NCI-H1417 treated with DMSO at 0.1 percent for 48 hours (cell line): ENCODE results near the gene ATPAF2.
"Not testable (repeated sequence)": the region's sequence is repeated elsewhere in the genome, so short reads cannot be mapped to it uniquely, and the experiment has no call there.

Source experiments
- DNase-seq: peaks from one replicate; lab custom pipeline; 2025; lab: John Stamatoyannopoulos, UW

ATPAF2 gene

DNA sequence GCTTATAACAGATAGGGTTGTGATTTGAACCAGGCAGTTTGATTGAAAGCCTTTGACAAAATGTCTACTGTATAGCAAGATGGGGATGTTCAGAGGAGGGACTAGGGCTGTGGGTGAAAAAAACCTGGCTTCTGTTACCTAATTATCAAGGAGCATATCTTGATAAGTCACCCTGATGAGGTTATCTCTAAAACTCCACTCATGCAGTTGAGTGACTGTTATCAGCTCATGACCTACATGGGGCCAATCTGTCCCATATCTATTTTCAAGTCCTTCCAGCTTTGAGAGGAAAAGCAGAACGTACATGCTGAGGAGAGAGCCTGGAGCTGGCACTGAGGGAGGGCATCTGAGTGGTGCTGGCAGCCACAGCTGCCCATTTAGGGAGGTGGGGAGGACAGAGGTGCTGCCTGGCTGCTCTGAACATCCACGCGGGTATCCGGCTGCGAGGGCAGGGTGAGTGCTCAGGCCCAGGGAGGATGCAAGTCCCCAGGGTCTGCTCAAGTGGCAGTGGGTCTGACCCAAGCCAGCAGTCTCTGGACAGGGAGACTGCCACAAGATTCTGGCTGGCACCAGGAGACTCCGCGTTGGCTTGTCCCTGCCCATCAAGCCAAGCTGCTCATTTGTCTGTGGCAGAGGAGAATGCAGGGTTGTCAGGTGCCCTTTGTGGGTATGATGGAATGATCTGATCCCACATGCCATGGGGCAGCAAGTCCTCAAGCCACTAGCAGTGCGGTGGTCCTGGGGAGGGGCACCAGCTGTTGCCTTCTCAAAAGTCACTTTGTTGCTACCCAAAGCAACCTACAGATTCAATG, 29.2 kb downstream of the ATPAF2 start:
- DNase-seq = no peak

DNA sequence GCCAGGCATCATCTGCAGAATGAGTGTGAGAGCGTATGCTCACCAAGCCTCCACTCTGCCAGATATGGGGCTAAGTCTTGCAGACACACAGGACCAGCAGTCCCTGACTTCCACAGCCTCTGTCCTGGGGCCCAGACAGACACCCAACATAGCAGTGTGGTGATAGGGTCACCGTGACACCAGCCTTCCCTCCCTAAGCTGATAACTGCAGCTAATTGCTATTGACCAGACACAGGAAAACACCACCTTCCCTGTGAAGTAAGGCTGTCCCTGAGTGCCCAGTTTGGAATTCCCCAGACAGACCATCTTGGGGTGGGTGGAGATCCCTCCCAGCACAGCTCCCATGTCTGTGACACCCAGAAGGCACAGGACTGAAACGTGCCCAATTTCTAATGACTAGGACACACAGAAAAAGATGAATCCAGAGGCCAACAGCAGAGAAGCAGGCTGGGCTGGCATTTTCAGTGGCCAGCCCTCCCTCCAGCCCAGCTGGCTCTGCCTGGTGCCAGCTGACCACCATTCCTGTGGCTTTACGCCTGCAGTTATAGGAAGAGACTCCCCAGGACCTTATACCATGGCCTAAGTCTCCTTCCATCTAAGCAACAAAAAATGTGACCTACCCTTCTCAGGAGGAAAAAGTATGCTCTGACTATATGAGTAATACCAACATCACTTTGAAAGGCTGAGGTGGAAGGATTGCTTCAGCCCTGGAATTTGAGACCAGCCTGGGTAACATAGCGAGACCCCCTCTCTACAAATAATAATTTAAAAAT, 30.3 kb downstream of the ATPAF2 start:
- DNase-seq = no peak

DNA sequence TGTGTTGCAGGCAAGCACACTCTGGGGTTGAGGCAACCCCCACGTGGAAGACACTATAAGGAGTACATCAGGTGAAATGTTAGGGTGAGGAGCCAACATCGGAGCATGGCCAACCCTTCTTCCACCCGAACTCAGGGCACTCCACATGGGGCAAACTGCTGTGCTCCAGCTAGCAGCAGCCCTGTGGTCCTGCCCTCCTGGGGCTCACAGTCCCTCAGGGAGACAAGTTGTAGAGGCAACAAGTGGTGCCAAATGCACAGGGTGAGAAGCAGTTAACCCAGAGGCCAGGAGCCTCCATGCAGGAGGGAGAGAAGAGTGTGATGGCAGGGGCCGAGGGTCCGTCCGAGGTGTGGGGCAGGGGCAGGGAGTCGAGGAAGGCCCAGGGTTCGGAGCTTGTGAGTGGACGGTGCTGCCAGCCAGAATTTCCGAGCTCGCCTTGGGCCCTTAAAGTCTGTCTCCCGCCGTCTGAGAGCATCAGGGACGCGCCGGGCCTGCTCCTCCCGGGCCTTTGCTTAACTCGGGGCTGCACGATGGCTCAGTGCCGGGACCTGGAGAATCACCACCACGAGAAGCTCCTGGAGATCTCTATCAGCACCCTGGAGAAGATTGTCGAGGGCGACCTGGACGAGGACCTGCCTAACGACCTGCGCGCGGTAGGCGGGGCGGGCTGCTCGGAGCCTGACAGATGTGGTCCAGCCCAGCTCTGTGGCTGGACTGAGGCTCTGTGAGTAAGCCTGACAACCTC, 32.3 kb downstream of the ATPAF2 start:
- DNase-seq = no peak

DNA sequence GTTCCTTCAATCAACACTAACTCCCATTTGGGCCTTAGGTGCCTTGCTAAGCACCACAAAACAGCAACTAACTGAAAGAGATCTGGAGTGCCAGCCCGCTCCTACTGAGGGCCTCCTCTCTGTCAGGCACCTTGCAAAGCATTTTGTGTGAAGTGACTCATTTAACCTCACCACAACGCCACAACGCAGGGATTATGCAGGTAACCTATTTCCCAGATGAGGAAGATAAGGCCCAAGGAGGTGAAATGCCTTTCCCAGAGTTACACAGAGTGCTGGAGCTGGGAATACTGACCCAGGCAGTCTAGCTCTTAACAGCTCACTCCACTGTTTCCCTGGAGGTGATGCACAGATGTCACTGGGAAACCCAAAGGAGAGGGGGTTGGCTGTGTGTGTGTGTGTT, 33.5 kb downstream of the ATPAF2 start:
- DNase-seq = no peak

DNA sequence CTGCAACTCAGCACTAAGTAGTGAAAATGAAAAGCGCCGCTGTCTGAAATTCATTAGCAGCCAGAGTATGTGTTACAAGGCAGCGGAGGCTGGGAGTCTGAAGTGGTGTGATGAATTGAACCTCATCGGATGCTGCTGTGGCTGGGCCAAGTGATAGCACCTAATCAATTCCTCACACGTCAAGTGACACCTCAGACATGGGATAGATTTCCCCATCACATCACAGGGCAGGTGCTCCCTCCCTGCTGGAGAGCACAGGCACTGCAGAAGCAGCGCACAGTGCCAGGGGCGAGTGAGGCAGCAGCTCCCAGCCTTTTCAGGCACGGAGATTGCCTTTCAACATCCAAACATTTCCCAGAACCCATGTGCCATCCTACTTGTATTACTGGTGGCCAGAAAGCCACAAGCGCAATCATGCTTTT, 34.1 kb downstream of the ATPAF2 start:
- DNase-seq = no peak

DNA sequence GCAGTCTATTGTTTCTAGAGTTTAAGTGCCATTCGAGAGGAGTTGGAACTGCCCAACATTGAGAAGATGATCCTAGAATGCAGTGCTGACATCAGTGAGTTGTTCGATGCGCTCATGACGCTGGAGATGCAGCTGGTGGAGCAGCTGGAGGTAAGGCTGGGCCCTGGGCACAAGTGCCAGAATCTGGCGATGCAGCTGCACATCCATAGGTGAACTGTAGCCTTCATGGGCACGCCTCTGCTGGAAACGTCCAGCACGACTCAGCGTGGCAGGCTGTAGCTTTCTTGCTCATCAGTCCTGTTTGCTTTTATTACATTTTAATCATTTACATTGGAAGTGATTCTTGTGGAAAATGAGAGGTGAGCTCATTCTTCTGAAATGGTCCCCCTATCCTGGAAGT, 34.6 kb downstream of the ATPAF2 start:
- no peak for DNase-seq

DNA sequence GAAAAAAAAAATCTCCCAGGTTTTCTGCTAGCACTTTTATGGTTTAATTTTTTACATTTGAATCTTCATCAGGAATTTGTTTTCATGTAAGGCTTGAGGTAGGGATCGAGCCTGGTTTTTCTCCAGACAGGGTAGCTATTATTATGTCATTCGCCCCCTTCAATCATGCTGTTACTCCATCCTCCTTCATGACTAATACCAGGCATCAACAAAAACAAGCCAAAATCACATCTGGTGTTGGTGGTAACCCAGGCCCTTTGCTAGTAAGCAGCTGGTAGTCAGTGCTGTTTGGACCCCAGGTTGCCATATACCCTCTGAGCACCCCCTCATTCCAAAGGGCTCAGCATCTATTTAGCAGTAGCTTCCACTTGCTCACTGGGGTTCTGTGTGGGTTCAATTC, 36.8 kb downstream of the ATPAF2 start:
- DNase-seq = no peak

DNA sequence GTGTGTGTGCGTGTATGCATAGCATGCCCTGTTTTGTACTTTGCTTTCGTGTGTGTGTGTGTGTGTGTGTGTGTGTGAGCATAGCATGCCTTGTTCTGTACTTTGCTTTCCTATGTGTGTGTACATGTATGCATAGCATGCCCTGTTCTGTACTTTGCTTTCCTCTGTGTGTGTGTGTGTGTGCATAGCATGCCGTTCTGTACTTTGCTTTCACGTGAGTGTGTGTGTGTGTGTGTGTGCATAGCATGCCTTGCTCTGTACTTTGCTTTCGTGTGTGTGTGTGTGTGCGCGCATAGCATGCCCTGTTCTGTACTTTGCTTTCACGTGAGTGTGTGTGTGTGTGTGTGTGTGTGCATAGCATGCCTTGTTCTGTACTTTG, 38.9 kb downstream of the ATPAF2 start:
- no peak for DNase-seq

DNA sequence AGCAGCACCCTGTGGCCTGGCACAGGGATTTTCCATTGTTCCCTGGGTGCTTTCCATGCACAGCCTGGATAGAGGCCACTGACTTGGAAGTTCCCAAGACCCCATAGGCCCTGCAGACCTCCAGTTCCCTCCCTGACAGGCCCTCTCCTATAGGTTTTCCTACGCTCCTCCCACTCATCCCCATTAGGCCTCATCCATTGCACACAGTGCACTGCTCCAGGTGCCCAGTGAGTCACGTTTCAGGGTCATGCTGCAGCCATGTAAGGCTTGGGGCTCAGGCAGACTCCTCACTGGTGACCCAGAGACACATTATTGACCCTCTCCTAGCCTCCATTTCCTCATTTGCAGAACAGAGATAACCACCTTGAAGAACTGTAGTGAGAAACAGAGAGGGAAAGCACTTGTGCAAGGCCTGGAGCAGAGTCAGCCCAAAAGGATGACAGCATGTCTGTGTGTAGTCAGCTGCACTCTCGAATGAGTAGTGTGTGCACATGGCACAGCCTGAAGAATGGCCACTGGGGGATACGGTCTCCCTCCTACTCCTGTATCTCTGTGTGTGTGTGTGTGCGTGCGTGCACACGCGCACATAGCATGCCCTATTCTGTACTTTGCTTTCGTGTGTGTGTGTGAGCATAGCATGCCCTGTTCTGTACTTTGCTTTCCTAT, 39.5 kb downstream of the ATPAF2 start:
- DNase-seq = no peak

DNA sequence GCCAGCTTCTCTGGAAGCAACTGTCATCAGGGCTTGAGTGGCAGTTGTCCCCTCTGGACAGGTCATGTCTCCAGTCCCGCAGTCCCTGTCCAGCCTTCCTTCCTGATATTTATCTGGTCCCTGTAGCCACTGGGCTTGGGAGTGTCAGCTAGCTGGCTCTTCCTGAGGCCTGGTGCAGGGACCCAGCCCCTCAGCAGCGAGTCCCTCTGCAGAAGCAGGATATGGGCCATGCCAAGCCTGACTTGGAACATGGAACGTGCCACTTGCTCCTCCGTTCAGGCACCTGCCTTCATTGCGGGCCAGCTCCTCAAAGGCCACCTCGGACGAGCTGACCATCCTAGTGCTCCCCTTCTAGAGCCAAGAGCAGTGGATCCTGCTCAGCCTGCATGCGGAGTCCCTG, 40.0 kb downstream of the ATPAF2 start:
- DNase-seq = no peak

DNA sequence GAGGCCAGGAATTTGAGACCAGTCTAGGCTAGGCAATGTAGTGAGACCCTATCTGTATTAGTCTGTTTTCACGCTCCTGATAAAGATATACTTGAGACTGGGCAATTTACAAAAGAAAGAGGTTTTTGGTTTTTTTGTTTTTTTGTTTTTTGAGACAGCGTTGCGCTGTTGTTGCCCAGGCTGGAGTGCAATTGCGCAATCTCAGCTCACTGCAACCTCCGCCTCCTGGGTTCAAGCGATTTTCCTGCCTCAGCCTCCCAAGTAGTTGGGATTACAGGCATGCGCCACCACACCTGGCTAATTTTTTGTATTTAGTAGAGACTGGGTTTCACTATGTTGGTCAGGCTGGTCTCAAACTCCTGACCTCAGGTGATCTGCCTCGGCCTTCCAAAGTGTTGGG, 43.1 kb downstream of the ATPAF2 start:
- DNase-seq = not testable (repeated sequence)

DNA sequence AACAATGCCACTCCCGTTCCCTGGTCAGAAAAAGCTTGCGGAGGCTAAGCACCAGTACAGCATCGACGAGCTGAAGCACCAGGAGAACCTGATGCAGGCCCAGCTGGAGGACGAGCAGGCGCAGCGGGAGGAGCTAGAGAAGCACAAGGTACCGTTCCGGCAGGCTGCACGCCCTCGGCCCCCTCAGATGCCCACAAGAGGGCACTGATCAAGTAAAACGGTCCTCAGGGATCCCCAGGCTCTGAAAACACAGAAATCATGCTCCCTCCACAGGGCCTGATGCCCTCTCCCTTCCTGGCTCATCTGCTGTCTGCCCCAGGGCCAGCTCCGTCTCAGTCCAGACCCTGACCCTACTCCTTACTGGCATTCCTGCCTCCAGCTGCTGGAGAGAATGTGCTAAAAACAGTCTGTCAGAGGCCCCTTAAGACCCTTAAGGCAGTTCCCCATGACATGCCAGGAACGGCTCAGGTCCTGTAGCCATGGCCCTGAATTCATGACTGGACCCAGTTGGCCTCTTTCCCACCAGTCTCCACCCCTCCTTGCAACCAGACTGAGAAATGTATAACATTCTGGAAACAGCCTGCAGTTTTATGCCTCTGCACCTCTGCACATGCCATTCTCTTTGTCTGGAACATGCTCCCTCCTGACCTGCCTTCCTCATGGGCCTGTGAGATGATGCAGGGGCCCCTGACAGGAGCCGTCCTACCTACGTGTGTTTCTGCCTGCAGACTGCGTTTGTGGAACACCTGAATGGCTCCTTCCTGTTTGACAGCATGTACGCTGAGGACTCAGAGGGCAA, 44.5 kb downstream of the ATPAF2 start:
- DNase-seq = no peak

DNA sequence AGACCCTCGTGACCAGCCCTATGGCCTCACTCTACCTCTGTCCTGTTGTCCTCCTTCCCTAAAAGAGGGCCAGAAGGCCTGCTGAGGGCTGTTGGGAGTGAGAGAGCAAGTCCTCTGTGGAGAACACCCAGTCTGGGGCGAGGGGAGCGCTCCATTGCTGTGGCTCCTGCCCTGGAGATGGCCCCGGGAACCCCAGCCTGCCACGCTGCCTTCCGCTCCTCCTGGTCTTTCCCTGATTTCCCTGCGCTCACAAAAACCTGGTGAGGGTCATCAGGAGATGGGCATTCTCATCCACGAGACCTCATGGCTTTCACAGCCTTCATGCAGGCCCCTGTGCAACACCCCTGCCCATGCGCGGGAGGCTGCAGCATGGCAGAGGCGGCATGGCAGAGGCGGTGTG, 45.1 kb downstream of the ATPAF2 start:
- no peak for DNase-seq

DNA sequence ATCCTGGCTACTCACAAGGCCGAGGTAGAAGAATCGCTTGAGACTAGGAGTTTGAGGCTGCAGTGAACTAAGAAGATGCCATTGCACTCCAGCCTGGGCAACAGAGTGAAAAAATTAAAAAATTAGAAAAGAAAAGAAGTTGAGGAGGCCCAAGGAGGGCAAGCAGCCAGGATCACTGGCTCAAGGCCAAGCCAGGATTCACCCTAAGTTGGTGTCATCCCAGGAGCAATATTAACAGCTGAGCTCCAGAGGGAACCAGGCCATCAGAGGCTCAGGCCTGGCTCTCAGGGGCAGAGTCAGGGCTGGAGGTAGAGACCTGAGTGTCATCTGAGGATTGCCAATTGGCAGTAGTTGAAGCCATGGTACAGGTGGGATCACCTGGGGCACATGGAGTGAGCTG, 45.6 kb downstream of the ATPAF2 start:
- DNase-seq = no peak

DNA sequence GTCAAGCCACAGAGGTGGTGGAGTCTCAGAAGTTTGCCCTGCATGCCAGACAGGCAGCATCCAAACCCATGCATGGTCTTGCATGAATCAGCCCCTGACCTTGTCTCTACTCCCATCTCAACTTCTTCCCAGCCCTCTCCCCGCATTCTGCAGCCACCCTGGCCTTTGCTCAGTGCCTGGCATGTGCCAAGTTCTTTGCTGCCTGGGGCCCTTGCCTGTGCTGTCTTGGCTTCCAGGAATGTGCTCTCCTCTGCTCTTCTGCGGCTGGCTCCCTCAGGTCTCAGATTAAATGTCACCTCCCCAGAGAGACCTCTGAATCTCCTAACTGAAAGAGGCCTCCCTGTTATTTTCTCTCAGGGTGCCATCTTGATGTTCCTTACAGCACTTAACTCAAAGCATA, 48.7 kb downstream of the ATPAF2 start:
- no peak for DNase-seq

DNA sequence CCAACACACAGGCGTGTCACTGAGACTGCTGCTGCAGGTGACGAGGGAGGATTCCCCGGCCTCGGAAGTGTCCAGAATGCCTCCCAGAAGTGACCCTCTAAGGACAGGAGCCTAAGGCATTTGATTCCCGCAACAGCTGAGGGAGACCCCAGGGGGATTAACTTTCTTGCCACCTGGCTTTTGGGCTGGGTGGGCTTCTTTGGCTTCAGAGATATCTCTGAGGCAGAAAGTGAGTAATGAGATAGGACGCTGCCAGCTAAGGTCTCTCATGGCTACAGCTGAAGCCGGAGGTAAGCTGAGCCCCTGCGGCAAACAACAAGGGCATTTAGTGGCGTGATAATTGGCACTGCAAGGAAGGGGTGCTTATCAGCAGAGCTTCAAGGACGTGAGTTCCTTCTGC, 49.4 kb downstream of the ATPAF2 start:
- no peak for DNase-seq

DNA sequence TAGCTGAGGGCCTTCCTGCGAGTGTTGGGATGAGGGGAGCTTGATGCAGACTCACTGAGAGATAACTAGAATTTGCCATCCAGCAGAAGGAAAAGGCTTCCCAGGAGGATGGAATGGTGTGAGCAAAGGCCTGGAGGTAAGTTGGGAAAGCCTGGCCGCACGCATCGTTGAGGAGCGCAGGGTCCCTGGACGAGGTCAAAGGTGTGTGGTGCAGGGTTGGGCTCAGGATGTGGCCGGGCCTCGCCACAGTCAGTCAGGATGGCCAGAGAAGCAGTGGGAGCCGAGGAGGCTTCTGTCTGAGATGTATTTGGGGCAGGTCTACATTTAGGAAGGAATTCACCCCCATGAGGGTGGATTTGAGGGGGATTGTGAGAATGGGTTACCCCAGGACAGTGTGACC, 49.9 kb downstream of the ATPAF2 start:
- no peak for DNase-seq

DNA sequence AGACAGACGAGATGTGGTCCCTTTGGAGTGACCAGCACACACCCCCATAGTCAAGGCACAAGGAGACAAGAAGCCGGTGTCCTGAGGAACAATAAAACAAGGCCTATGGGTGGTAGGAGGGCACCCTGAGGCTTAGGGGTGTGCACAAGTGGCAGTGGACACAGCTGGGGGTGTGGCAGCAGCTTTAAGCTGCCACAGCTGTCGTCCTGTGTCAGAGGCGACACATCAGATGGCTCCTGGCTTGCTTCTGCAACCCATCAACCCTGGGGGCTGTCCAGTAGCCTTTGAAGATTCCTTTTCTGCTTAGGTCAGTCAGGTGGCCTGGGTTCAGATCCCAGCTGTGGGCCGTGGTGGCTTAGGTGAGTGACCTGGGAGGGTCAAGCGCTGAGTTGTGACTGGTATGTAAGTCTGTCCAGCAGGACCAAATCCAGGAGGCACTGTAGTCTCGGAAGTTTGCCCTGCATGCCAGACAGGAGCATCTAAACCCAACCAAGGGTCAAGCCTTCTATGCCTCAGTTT, 50.5 kb downstream of the ATPAF2 start:
- DNase-seq = no peak

DNA sequence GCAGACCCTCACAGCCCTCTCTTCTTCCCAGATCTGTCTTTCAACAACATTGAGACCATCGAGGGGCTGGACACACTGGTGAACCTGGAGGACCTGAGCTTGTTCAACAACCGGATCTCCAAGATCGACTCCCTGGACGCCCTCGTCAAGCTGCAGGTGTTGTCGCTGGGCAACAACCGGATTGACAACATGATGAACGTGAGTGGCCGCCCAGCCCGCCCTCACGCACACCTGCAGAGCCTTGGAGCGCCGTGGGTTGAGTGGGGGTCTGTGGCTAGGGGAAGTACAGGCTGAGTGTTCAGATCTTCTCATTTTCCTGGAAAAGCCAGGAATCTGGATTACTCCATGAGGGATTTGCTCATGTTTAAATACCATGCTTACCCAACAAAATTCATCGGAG, 51.1 kb downstream of the ATPAF2 start:
- DNase-seq = no peak

DNA sequence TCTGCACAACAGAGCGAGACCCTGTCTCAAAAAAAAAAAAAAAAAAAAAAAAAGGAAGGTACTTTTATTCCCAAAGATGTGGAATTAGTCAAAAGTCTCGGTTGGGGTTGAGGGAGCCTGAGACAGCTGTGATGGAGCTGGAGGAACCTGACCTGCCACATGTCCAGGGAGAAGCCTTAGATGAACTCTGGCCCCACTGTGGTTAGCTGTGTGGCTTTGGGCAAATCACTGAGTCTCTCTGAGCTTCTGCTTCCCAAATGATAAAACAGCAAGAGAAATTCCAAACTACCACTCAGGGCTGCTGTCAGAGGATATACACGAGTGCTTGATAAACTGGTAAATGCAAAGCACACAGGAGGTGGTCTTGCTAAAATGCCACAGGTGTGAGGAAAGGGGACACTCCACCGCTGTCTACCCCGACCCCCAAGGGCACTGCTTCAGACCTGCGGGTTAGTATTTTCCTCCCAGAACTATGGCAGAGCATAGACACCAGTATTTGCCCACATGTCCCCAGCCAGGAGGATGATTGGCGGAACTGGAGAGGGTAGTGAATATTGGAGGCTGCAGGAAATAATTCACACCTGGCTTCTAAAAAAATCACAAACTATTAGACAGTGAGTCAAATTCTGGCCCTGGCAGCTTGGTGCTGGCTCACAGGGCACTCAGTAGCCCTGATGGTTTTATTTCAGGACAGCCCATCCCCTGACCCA, 51.6 kb downstream of the ATPAF2 start:
- no peak for DNase-seq

DNA sequence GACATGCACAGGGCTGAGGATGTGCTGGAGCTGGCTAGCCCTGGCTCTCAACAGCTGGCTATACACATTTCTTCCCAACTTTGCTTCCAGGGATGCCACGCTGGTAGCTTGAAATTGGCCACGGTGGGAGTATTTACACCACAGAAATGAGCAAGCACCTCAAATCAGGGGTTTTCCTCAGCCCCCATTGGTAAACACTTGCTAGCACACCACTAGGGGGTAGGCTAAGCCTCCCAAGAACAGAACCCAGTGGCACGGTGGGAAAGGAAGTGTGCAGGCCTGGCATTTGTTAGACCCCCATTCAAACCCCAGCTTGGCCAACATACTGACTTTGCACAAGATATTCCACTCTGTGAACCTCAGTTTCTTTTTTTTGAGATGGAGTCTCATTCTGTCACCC, 53.4 kb downstream of the ATPAF2 start:
- DNase-seq = no peak
